CD4-positive, alpha-beta T cell (primary cell): ENCODE results near the gene ZC3H10. TPM values are rescaled to one million over a fixed set of nuclear protein-coding genes. Genes with fewer than 3 reads are reported as not detected.

Source experiments
- ATAC-seq: fragments of 200-7000 bp; cut with Tn5 transposase; one replicate; pipeline ENCODE4 v1.10.0; 2022; ENCODE audit warnings: mild to moderate bottlenecking; ENCODE audit not compliant: poor library complexity
- CTCF ChIA-PET: fragments of 350-600 bp; sonication (Branson Sonifier 250); formaldehyde crosslinking; loops from one replicate; lab custom pipeline; 2021; ENCODE audit warnings: antibody characterized with exemption, inconsistent platforms; lab: Charles Lee
- POLR2A ChIA-PET: fragments of 350-600 bp; sonication (Branson Sonifier 250); formaldehyde crosslinking; loops from one replicate; lab custom pipeline; 2021; ENCODE audit warnings: antibody characterized with exemption, inconsistent platforms; lab: Charles Lee
- DNase-seq, 14 experiments: peaks; one replicate each; pipeline ENCODE4 v3.0.0-alpha.2; 2013 to 2020; ENCODE audit warnings: mixed read lengths in 2 of 14
- H3K27ac ChIP-seq, 2 donors: one replicate each; pipeline versions ENCODE4 v1.5.1 to v1.7.0; 2013; ENCODE audit warnings: low read length in 2 of 2, low read depth in 1 of 2, mild to moderate bottlenecking in 1 of 2
- H3K27me3 ChIP-seq, 2 experiments: 1 replicate in 1 of 2; 2 replicates in 1 of 2; pipeline versions ENCODE4 v1.6.1 to v1.7.0; 2013; ENCODE audit warnings: low read length in 2 of 2, control low read depth in 1 of 2, mild to moderate bottlenecking in 1 of 2, moderate library complexity in 1 of 2; ENCODE audit not compliant: insufficient read depth in 2 of 2, control insufficient read depth in 1 of 2
- H3K36me3 ChIP-seq: one replicate; pipeline ENCODE4 v1.6.1; 2013; ENCODE audit warnings: low read length, control low read depth; ENCODE audit not compliant: insufficient read depth
- H3K4me1 ChIP-seq: one replicate; pipeline ENCODE4 v1.6.1; 2013; ENCODE audit warnings: low read length, control low read depth; ENCODE audit not compliant: insufficient read depth
- H3K4me3 ChIP-seq: one replicate; pipeline ENCODE4 v1.5.1; 2013; ENCODE audit warnings: mild to moderate bottlenecking, low read length, moderate library complexity
- H3K9me3 ChIP-seq, 2 experiments: 1 replicate in 1 of 2; 2 replicates in 1 of 2; pipeline versions ENCODE4 v1.6.1 to v1.7.0; 2013; ENCODE audit warnings: low read length in 2 of 2, mild to moderate bottlenecking in 2 of 2, control low read depth in 1 of 2, moderate library complexity in 1 of 2; ENCODE audit not compliant: control insufficient read depth in 1 of 2, insufficient read depth in 1 of 2
- H3K27ac Mint-ChIP-seq: one replicate; pipeline ENCODE4 v1.8.0; 2020; ENCODE audit warnings: mixed read lengths
- H3K27me3 Mint-ChIP-seq: one replicate; pipeline ENCODE4 v1.8.0; 2021; ENCODE audit warnings: mixed read lengths
- H3K36me3 Mint-ChIP-seq: one replicate; pipeline ENCODE4 v1.8.0; 2021; ENCODE audit warnings: low read depth, mixed read lengths
- H3K4me1 Mint-ChIP-seq: one replicate; pipeline ENCODE4 v1.8.0; 2021; ENCODE audit warnings: low read depth, mixed read lengths
- H3K4me3 Mint-ChIP-seq: one replicate; pipeline ENCODE4 v1.8.0; 2020; ENCODE audit warnings: mild to moderate bottlenecking, mixed read lengths
- H3K9me3 Mint-ChIP-seq: one replicate; pipeline ENCODE4 v1.8.0; 2020; ENCODE audit warnings: mixed read lengths
- CTCF ChIP-seq: fragments of 200-600 bp; IDR thresholded peaks from one replicate; pipeline ENCODE4 v1.8.0; 2022; ENCODE audit warnings: antibody characterized with exemption, mild to moderate bottlenecking
- intact Hi-C, 2 experiments: fragments of 100-400 bp; cut with DNase I in 1 of 2; cut with micrococcal nuclease in 1 of 2; formaldehyde crosslinking; loops; one replicate each; pipeline versions ENCODE4 v1.15.1 to v1.9.0; 2023 to 2025; cut with DNase I, micrococcal nuclease
- total RNA-seq, 174 experiments: library from RNA in 2 of 174; stranded (reverse) in 2 of 174; gene quantifications; one replicate each; pipeline ENCODE4 v1.2.3 and lab custom pipeline; 2021 to 2026

Gene ZC3H10
- total RNA-seq, 2 experiments from 2014 or later = 6.3 to 8.9 TPM

GRCh38 chr12:56158926-56159461, 40.9 kb downstream of the ZC3H10 start:
- peak overlapping the region; percentile 78 for H3K4me3 ChIP-seq
- H3K36me3 ChIP-seq = peaks cover 49% of the 10 kb centered on the region
- H3K4me1 ChIP-seq = peaks cover 50% of the 10 kb centered on the region
- no peak for TF ChIP-seq CTCF
- H3K9me3 ChIP-seq = no peaks in the 10 kb centered on the region
- ATAC-seq = no peak
- intact Hi-C loops = loop anchor here in 1 of 2 experiments (1.0 kb wide), 1 partner anchor 31 kb away; the partner anchor contains the start of gene ESYT1
- Mint-ChIP-seq H3K36me3 (peaks cover 57% of the 10 kb centered on the region), H3K27me3 (no peaks in the 10 kb centered on the region), H3K9me3 (no peaks in the 10 kb centered on the region), H3K27ac (peak overlapping the region; percentile 92), H3K4me1 (peaks cover 40% of the 10 kb centered on the region), H3K4me3 (peak overlapping the region; percentile 96)
- peak in 4 of 14 experiments; percentile 40 to 55 (median 43) for DNase-seq
- ChIA-PET POLR2A (interaction anchor here (0.8 to 6.7 kb wide), 10 partner anchors 11 to 157 kb away, joined by 3 to 89 read pairs (median 4); partner anchors contain the start of genes CNPY2, ESYT1, PA2G4 and RNF41), CTCF (interaction anchor here (0.7 to 5.3 kb wide), 4 partner anchors 29 to 107 kb away, joined by 4 to 42 read pairs (median 6); partner anchors contain the start of genes SMARCC2 and ZC3H10)
- peak overlapping the region; percentile 84 to 92 for H3K27ac ChIP-seq
- H3K27me3 ChIP-seq = no peaks in the 10 kb centered on the region

GRCh38 chr12:56159482-56160192, 41.6 kb downstream of the ZC3H10 start:
- Mint-ChIP-seq H3K9me3 (no peaks in the 10 kb centered on the region), H3K36me3 (peaks cover 63% of the 10 kb centered on the region), H3K4me1 (peaks cover 40% of the 10 kb centered on the region), H3K27ac (peak overlapping the region; percentile 92), H3K4me3 (peak overlapping the region; percentile 96), H3K27me3 (no peaks in the 10 kb centered on the region)
- intact Hi-C loops = loop anchor here in 1 of 2 experiments (2.0 kb wide), 1 partner anchor 29 kb away; the partner anchor contains the start of gene SMARCC2
- TF ChIP-seq CTCF = no peak
- H3K4me3 ChIP-seq = peak overlapping the region; percentile 78
- DNase-seq (no peak), ATAC-seq (no peak)
- no peaks in the 10 kb centered on the region for H3K9me3 ChIP-seq
- H3K27ac ChIP-seq = peak overlapping the region; percentile 84 to 92
- POLR2A ChIA-PET = interaction anchor here (1.1 to 6.7 kb wide), 8 partner anchors 11 to 62 kb away, joined by 3 to 89 read pairs (median 8); partner anchors contain the start of genes ESYT1, PA2G4, RNF41 and SMARCC2
- H3K4me1 ChIP-seq = peaks cover 50% of the 10 kb centered on the region
- H3K36me3 ChIP-seq = peaks cover 55% of the 10 kb centered on the region
- CTCF ChIA-PET = interaction anchor here (0.7 to 5.3 kb wide), 5 partner anchors 10 to 107 kb away, joined by 3 to 42 read pairs (median 4); partner anchors contain the start of genes SMARCC2 and ZC3H10
- H3K27me3 ChIP-seq = no peaks in the 10 kb centered on the region

- POLR2A ChIA-PET = interaction anchor here (1.0 to 6.7 kb wide), 8 partner anchors 10 to 56 kb away, joined by 3 to 89 read pairs (median 7); partner anchors contain the start of genes ESYT1, PA2G4, SMARCC2 and ZC3H10
- no peaks in the 10 kb centered on the region for H3K9me3 Mint-ChIP-seq
- no peaks in the 10 kb centered on the region for H3K9me3 ChIP-seq
- ATAC-seq = peak; percentile 62
- peak overlapping the region; percentile 96 for H3K4me3 Mint-ChIP-seq
- no peaks in the 10 kb centered on the region for H3K27me3 ChIP-seq
- peak overlapping the region; percentile 84 to 92 for H3K27ac ChIP-seq
- H3K4me1 Mint-ChIP-seq = peaks cover 40% of the 10 kb centered on the region
- intact Hi-C loops = loop anchor here in 1 of 2 experiments (2.0 kb wide), 1 partner anchor 29 kb away; the partner anchor contains the start of gene SMARCC2
- peak overlapping the region; percentile 92 for H3K27ac Mint-ChIP-seq
- DNase-seq = peak; percentile 40 to 90 (median 64)
- H3K36me3 Mint-ChIP-seq = peaks cover 70% of the 10 kb centered on the region
- H3K4me3 ChIP-seq = peak overlapping the region; percentile 78
- H3K4me1 ChIP-seq = peaks cover 50% of the 10 kb centered on the region
- H3K27me3 Mint-ChIP-seq = no peaks in the 10 kb centered on the region
- no peak for TF ChIP-seq CTCF
- peaks cover 62% of the 10 kb centered on the region for H3K36me3 ChIP-seq
- CTCF ChIA-PET = interaction anchor here (0.8 to 5.3 kb wide), 4 partner anchors 11 to 41 kb away, joined by 3 to 42 read pairs (median 6); partner anchors contain the start of genes SMARCC2 and ZC3H10
These were observed 42.2 kb downstream of the ZC3H10 start for GRCh38 chr12:56160193-56160763.
